KOPT-K1 (cell line): ENCODE results near the gene CIAO2A.
A peak's percentile ranks its signal among the peaks of the same experiment; 100 is the strongest.
"Not testable (repeated sequence)": the region's sequence is repeated elsewhere in the genome, so short reads cannot be mapped to it uniquely, and the experiment has no call there.

Source experiments
- H3K27ac ChIP-seq: fragments of 200-600 bp; sonication (generic); 2 replicates; pipeline ENCODE4 v1.5.1; 2016; ENCODE audit warnings: antibody characterized with exemption, mild to moderate bottlenecking, low read depth, low read length; ENCODE audit not compliant: poor library complexity, severe bottlenecking
- H3K36me3 ChIP-seq: fragments of 200-600 bp; sonication (generic); 2 replicates; pipeline ENCODE4 v1.5.1; 2017; ENCODE audit warnings: antibody characterized with exemption, mild to moderate bottlenecking, low read length, moderate library complexity; ENCODE audit not compliant: insufficient read depth
- H3K9me3 ChIP-seq: fragments of 200-600 bp; sonication (generic); 2 replicates; pipeline ENCODE4 v1.5.1; 2017; ENCODE audit warnings: antibody characterized with exemption, low read length, mild to moderate bottlenecking; ENCODE audit not compliant: insufficient read depth, poor library complexity, severe bottlenecking

The CIAO2A gene

GRCh38 chr15:64096668-64097384, 3.2 kb upstream of the CIAO2A start:
- Histone ChIP-seq H3K27ac (peak overlapping the region; percentile 93), H3K36me3 (no peaks in the 10 kb centered on the region), H3K9me3 (no peaks in the 10 kb centered on the region)

DNA sequence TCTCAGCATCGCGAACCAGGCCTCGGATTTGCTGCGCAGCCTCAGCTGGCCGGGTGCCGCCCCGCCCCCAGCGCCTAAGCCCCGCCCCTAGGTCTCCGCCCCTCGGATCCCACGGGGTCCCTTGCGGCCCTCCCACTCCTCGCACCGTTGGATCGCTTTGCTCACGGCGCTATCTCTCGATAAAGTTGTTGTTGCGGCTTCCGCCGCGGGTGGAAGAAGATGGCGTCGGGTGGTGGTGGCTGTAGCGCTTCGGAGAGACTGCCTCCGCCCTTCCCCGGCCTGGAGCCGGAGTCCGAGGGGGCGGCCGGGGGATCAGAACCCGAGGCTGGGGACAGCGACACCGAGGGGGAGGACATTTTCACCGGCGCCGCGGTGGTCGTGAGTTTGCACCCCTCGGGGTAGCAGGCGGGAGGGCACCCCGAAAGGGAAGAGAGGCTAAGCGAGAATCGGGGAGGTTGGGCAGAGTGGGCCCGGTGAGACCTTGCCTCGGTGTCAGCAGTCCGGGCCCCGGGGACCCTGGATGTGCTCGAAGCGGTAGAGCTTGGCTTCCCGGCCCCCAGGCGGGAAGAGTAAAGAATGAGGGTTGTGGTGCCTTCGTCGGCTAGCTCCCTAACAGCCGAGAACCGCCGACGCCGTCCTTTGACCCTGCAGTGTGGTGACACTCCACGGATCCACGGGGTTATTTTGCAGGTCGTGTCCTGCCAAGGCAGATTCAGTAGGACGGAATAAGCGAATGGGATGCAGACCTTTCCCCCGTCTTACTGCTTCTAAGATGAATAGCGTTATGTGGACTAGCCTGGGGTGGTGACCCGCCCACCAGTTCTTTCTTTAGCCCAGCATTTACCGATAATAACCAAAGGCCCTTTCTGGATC, 2.4 kb upstream of the CIAO2A start, which contains the start of gene SNX1:
Gene SNX1 (plus strand): TSS at position 188 of the 873 bp plus-strand sequence. CDS start 32 bp downstream, at position 220.
- Histone ChIP-seq H3K9me3 (no peaks in the 10 kb centered on the region), H3K27ac (peak within 1 kb of the TSS; percentile 93)

DNA sequence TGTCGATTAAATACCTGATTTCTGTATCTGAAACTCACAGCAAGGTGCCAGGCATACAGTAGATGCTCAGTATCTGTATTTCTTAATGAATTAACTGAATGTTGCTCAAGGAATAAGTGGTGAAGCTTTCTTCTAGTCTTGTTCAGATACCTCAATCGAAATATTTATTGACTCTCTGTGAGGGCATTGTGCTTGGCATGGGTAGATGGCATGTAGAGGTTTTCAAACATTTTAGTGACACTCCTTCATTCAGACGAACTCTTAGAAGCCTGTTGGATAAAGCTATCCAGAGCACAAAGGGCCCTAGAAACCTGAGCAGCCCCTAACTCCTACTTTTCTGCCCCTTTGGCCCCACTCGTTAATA, 1.8 kb upstream of the CIAO2A start:
- Histone ChIP-seq H3K36me3 (no peaks in the 10 kb centered on the region), H3K9me3 (no peaks in the 10 kb centered on the region), H3K27ac (peak overlapping the region; percentile 93)

More for the DNA sequence above, 2.4 kb upstream of the CIAO2A start, which contains the start of gene SNX1:
- no peaks in the 10 kb centered on the region for H3K36me3 ChIP-seq

- Histone ChIP-seq H3K27ac (peak overlapping the region; percentile 93), H3K36me3 (peaks cover 17% of the 10 kb centered on the region), H3K9me3 (no peaks in the 10 kb centered on the region)
These were observed 593 bp downstream of the CIAO2A start for GRCh38 chr15:64092864-64093626.

DNA sequence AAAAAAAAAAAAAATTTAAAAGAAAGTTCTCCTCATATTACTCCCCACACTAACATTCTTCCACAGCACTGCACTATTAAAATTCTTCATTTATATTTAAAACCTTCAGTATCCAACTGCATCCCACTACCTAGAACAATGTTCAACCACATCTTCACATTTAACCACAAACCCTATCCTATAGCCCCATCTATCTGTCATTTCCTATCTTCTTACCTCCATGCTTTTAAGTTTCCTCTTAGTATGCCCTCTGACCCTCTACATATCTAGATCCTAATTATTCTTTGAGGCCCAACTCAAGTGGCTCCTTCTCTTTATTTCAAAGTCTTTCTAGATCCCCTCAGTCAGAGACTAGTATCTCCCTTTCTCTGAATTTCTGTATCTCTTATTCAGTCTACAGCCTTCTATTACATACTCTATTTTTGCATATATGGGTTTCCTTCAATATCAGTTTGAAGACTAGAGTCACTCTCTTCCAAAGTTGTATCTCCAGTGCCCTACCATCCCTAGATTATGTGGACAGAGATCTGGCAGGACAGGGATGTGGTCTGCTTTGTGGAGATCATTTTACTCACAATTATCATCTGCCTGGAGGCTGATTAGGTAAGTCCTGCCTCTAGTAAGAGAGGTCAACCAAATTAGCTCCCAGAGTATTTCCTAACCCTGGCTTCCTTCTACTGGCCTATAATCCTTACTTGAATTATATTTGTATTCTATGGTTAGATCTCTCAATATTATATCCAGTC, 1.4 kb downstream of the CIAO2A start:
- H3K9me3 ChIP-seq, result no peaks in the 10 kb centered on the region
- peaks cover 25% of the 10 kb centered on the region for H3K36me3 ChIP-seq
- H3K27ac ChIP-seq, result no peak overlapping the region

- peaks cover 26% of the 10 kb centered on the region for H3K36me3 ChIP-seq
- no peaks in the 10 kb centered on the region for H3K9me3 ChIP-seq
- no peak overlapping the region for H3K27ac ChIP-seq
These were observed 3.1 kb downstream of the CIAO2A start for GRCh38 chr15:64090527-64090926.

GRCh38 chr15:64089543-64090280, 3.9 kb downstream of the CIAO2A start:
- no peaks in the 10 kb centered on the region for H3K9me3 ChIP-seq
- no peak overlapping the region for H3K27ac ChIP-seq
- peaks cover 26% of the 10 kb centered on the region for H3K36me3 ChIP-seq

- Histone ChIP-seq H3K36me3 (peaks cover 18% of the 10 kb centered on the region), H3K27ac (no peak overlapping the region), H3K9me3 (no peaks in the 10 kb centered on the region)
These were observed 10.9 kb downstream of the CIAO2A start for GRCh38 chr15:64082757-64083156.

- not testable (repeated sequence) for H3K9me3 ChIP-seq, H3K27ac ChIP-seq
- peaks cover 33% of the 10 kb centered on the region for H3K36me3 ChIP-seq
These were observed 20.1 kb downstream of the CIAO2A start for GRCh38 chr15:64073496-64073895.

DNA sequence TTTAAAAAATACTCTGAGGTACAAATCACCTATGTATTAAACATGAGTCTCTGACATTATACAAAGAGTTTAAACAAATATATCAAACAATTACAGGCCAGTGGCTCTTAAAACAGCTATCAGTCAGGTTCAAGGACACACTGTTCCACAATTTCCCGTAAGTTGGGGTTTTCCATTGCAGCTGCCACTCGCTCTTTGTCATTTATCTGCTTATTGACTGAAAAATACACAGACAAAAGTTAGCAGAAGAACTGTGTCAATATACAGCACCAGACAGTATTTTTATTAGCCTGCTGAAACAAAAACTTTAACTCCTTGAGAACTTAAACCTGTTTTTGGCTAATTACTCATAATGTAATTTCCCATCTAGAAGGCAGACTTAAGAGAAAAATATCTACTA, 20.8 kb downstream of the CIAO2A start:
- Histone ChIP-seq H3K9me3 (no peaks in the 10 kb centered on the region), H3K36me3 (peaks cover 33% of the 10 kb centered on the region), H3K27ac (no peak overlapping the region)

DNA sequence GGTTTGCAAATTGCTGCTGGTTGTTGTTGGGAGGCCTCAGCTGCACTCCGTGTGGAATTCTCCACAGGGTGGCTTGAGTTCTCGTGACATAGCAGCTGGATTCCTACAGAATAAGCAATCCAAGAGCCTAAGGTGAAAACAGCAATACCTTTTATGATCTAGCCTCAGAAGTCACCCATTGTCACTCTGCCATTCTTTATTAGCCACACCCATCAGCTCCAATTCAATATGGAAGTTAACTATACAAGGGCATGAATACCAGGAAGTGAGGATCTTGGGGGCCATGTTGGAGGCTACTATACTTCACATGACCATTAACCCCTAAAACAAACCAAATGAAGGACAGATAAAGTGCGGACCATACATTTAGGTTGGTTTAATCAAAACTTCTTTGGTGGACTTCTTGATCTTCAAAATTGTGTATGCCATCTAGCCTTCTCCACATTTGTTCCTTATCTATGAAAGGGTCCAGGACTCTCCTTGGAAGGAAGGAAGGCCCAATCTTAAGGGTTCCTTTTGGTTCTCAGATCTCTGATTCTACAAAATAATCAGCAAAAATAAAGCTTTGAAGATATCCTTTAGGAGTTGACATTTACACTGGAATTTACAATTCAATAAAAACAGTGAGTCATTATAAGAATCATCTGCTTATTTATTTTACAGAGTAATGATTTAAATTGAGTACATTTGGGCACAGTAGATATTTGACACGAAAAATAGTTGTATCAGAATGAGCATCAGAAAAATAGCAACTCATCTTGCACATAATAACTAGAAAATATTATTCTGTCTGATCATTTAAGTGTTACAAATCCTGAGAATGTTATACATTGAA, 21.5 kb downstream of the CIAO2A start:
- no peaks in the 10 kb centered on the region for H3K9me3 ChIP-seq
- no peak overlapping the region for H3K27ac ChIP-seq
- peaks cover 33% of the 10 kb centered on the region for H3K36me3 ChIP-seq

- H3K36me3 ChIP-seq, result peaks cover 33% of the 10 kb centered on the region
- H3K9me3 ChIP-seq, result no peaks in the 10 kb centered on the region
- no peak overlapping the region for H3K27ac ChIP-seq
These were observed 22.4 kb downstream of the CIAO2A start for GRCh38 chr15:64070965-64071851.
